Measurements from ENCODE around the gene KRTAP5-6. TPM values are rescaled to one million over a fixed set of nuclear protein-coding genes. Genes with fewer than 3 reads are reported as not detected.

The KRTAP5-6 gene
- total RNA-seq, 1 experiment from 2014 or later: not detected

- H2AFZ ChIP-seq (ENCODE audit: low read length): no peak overlapping the region
- ATAC-seq: peak; percentile 75
- no peak overlapping the region for H3K4me2 ChIP-seq (ENCODE audit: low read length)
- no peaks in the 10 kb centered on the region for H4K20me1 ChIP-seq (ENCODE audit: low read length)
- ChIA-PET POLR2A (ENCODE audit: unreplicated experiment) (no interaction called here), CTCF (no interaction called here)
- intact Hi-C loops (cut with micrococcal nuclease): no loop called here
- no peaks in the 10 kb centered on the region for H3K9me3 ChIP-seq (ENCODE audit: low read length)
- no peak overlapping the region for H3K9ac ChIP-seq (ENCODE audit: low read length)
- H3K79me2 ChIP-seq (ENCODE audit: low read length): no peaks in the 10 kb centered on the region
- TF ChIP-seq EZH2phosphoT487 (IDR thresholded peaks at IDR 0.05; ENCODE audit: borderline replicate concordance, low read length): no peak
- no peak for TF ChIP-seq CTCF (conservative IDR thresholded peaks at IDR 0.05; ENCODE audit: low read depth, low read length)
- no peak for TF ChIP-seq EZH2 (IDR thresholded peaks at IDR 0.05; ENCODE audit: low read length, unreplicated experiment)
- peak; percentile 11 for DNase-seq
- peaks cover 46% of the 10 kb centered on the region for H3K27me3 ChIP-seq (ENCODE audit: low read length)
- no peak overlapping the region for H3K4me3 ChIP-seq (ENCODE audit: low read length)
- H3F3A ChIP-seq (ENCODE audit: low read length, unreplicated experiment): no peaks in the 10 kb centered on the region
- no peaks in the 10 kb centered on the region for H3K9me2 ChIP-seq (replicated peaks; ENCODE audit: low read length)
- no TSS peak for BruUV-seq (replicated peaks)
- no peaks in the 10 kb centered on the region for H3K4me1 ChIP-seq (ENCODE audit: insufficient read depth, low read length)
- H3K27ac ChIP-seq (ENCODE audit: low read length): no peak overlapping the region
- H3K36me3 ChIP-seq (ENCODE audit: low read depth, low read length): no peaks in the 10 kb centered on the region
Measured at GRCh38 chr11:1732418-1733008, 35.5 kb downstream of the KRTAP5-6 start.

- Histone ChIP-seq H3K4me1 (ENCODE audit: insufficient read depth, low read length) (no peaks in the 10 kb centered on the region), H3K4me3 (ENCODE audit: low read length) (no peak overlapping the region), H2AFZ (ENCODE audit: low read length) (no peak overlapping the region), H3K36me3 (ENCODE audit: low read depth, low read length) (no peaks in the 10 kb centered on the region), H3K27me3 (ENCODE audit: low read length) (peaks cover 46% of the 10 kb centered on the region), H3K4me2 (ENCODE audit: low read length) (no peak overlapping the region), H3K9me3 (ENCODE audit: low read length) (no peaks in the 10 kb centered on the region), H3K27ac (ENCODE audit: low read length) (no peak overlapping the region), H4K20me1 (ENCODE audit: low read length) (no peaks in the 10 kb centered on the region), H3K9me2 (replicated peaks; ENCODE audit: low read length) (no peaks in the 10 kb centered on the region), H3K9ac (ENCODE audit: low read length) (no peak overlapping the region), H3K79me2 (ENCODE audit: low read length) (no peaks in the 10 kb centered on the region), H3F3A (ENCODE audit: low read length, unreplicated experiment) (no peaks in the 10 kb centered on the region)
- POLR2A ChIA-PET (ENCODE audit: unreplicated experiment): no interaction called here
- CTCF ChIA-PET: no interaction called here
- TF ChIP-seq CTCF (conservative IDR thresholded peaks at IDR 0.05; ENCODE audit: low read depth, low read length) (no peak), EZH2 (IDR thresholded peaks at IDR 0.05; ENCODE audit: low read length, unreplicated experiment) (no peak), EZH2phosphoT487 (IDR thresholded peaks at IDR 0.05; ENCODE audit: borderline replicate concordance, low read length) (no peak)
- DNase-seq: no peak
- BruUV-seq (replicated peaks): no TSS peak
- ATAC-seq: no peak
- intact Hi-C loops (cut with micrococcal nuclease): no loop called here
Measured at GRCh38 chr11:1733009-1733715, 36.2 kb downstream of the KRTAP5-6 start.

Data from PC-3 (cell line).